GM12878 (cell line): ENCODE data around the gene PAPSS2. TPM values are rescaled to one million over a fixed set of nuclear protein-coding genes. Genes with fewer than 3 reads are reported as not detected.

Experiments used
- ATAC-seq: fragments of 200-7000 bp; cut with Tn5 transposase; 3 replicates; pipeline ENCODE4 v1.9.1; 2020; ENCODE audit warnings: mild to moderate bottlenecking, moderate library complexity
- BruUV-seq: library from RNA; stranded (reverse); fragments of 400-500 nt; replicated peaks from 2 replicates; lab custom pipeline; 2021; lab: Mats Ljungman, UMichigan
- CTCF ChIA-PET: fragments of 300-600 bp; sonication (Branson Sonifier 250); formaldehyde crosslinking; extraction: SDS; loops from one replicate; lab custom pipeline; 2021; ENCODE audit warnings: inconsistent platforms; lab: Yijun Ruan, JAX
- POLR2A ChIA-PET: fragments of 350-600 bp; formaldehyde crosslinking; extraction: SDS; loops from one replicate; lab custom pipeline; 2021; ENCODE audit warnings: inconsistent platforms; lab: Charles Lee
- RAD21 ChIA-PET: fragments of 300-600 bp; sonication (Branson Sonifier 250); formaldehyde crosslinking; loops from one replicate; lab custom pipeline; 2023; ENCODE audit warnings: antibody characterized with exemption; ENCODE audit not compliant: unreplicated experiment; lab: Charles Lee
- SMC1A ChIA-PET: fragments of 300-600 bp; sonication (Branson Sonifier 250); formaldehyde crosslinking; loops from one replicate; lab custom pipeline; 2023; ENCODE audit not compliant: unreplicated experiment, uncharacterized antibody; lab: Charles Lee
- DNase-seq: peaks from one replicate; pipeline ENCODE4 v3.0.0-alpha.2; 2011; ENCODE audit warnings: low read depth, low spot score
- FAIRE-seq: peaks from 3 replicates; lab custom pipeline; 2011; peaks lifted over from hg19 to GRCh38; lab: Jason Lieb, UNC
- H2AFZ ChIP-seq: 2 replicates; pipeline ENCODE4 v1.6.0; 2011; ENCODE audit warnings: low read depth, low read length, control low read depth; ENCODE audit not compliant: control insufficient read depth
- H3K27ac ChIP-seq: 2 replicates; pipeline ENCODE4 v1.5.1; 2011; ENCODE audit warnings: control low read depth; ENCODE audit not compliant: control insufficient read depth, insufficient read depth
- H3K27me3 ChIP-seq, 2 experiments: replicated peaks in 1 of 2; 2 replicates each; pipeline versions ENCODE4 v1.6.0 to v1.6.1; 2011; ENCODE audit warnings: low read length in 1 of 2; ENCODE audit not compliant: control insufficient read depth in 2 of 2, insufficient read depth in 2 of 2
- H3K36me3 ChIP-seq, 2 experiments: 2 replicates each; pipeline ENCODE4 v1.5.1; 2011; ENCODE audit warnings: low read length in 1 of 2; ENCODE audit not compliant: control insufficient read depth in 2 of 2, insufficient read depth in 2 of 2
- H3K4me1 ChIP-seq: 2 replicates; pipeline ENCODE4 v1.6.1; 2011; ENCODE audit warnings: mild to moderate bottlenecking, low read length, moderate library complexity, mixed read lengths; ENCODE audit not compliant: control insufficient read depth, insufficient read depth
- H3K4me2 ChIP-seq: 2 replicates; pipeline ENCODE4 v1.6.0; 2011; ENCODE audit warnings: control low read depth; ENCODE audit not compliant: control insufficient read depth, insufficient read depth
- H3K4me3 ChIP-seq: fragments of 200-600 bp; sonication (generic); 2 replicates; pipeline ENCODE4 v1.5.1; 2016
- H3K79me2 ChIP-seq: 2 replicates; pipeline ENCODE4 v1.6.0; 2011; ENCODE audit warnings: low read length; ENCODE audit not compliant: control insufficient read depth, insufficient read depth
- H3K9ac ChIP-seq: 2 replicates; pipeline ENCODE4 v1.8.0; 2011; ENCODE audit warnings: low read length, control low read depth, mixed read lengths; ENCODE audit not compliant: control insufficient read depth, insufficient read depth
- H3K9me3 ChIP-seq: replicated peaks from 3 replicates; pipeline ENCODE4 v1.5.1; 2011; ENCODE audit warnings: mild to moderate bottlenecking, low read length; ENCODE audit not compliant: control insufficient read depth, insufficient read depth
- H4K20me1 ChIP-seq: 2 replicates; pipeline ENCODE4 v1.6.0; 2011; ENCODE audit not compliant: control insufficient read depth, insufficient read depth
- BCL3 ChIP-seq: IDR thresholded peaks from 2 replicates; pipeline ENCODE4 v1.6.1; 2011; ENCODE audit warnings: borderline replicate concordance, low read depth, mild to moderate bottlenecking, moderate library complexity, low read length; ENCODE audit not compliant: insufficient read depth, poor library complexity, severe bottlenecking
- CBX3 ChIP-seq: fragments of 200-600 bp; sonication (generic); IDR thresholded peaks from 2 replicates; pipeline ENCODE4 v1.6.1; 2016; ENCODE audit warnings: low read depth, borderline replicate concordance
- CHD4 ChIP-seq: fragments of 200-600 bp; sonication (generic); IDR thresholded peaks from 2 replicates; pipeline ENCODE4 v1.6.1; 2016; ENCODE audit warnings: mild to moderate bottlenecking
- EGR1 ChIP-seq, 2 experiments: IDR thresholded peaks; 1 replicate in 1 of 2; 2 replicates in 1 of 2; pipeline ENCODE4 v1.6.1; 2011 to 2012; ENCODE audit warnings: low read depth in 2 of 2, low read length in 2 of 2, borderline replicate concordance in 1 of 2, mild to moderate bottlenecking in 1 of 2, moderate library complexity in 1 of 2
- ETV6 ChIP-seq, 2 experiments: fragments of 450-650 bp in 1 of 2; IDR thresholded peaks in 1 of 2; conservative IDR thresholded peaks in 1 of 2; 2 replicates each; pipeline ENCODE4 v1.6.1; 2014; ENCODE audit warnings: antibody characterized with exemption in 1 of 2, borderline replicate concordance in 1 of 2, low read depth in 1 of 2, mild to moderate bottlenecking in 1 of 2, moderate library complexity in 1 of 2
- IRF3 ChIP-seq: fragments of 450-650 bp; IDR thresholded peaks from 2 replicates; pipeline ENCODE4 v1.6.1; 2014; ENCODE audit warnings: mild to moderate bottlenecking
- MEF2B ChIP-seq: fragments of 450-650 bp; IDR thresholded peaks from 2 replicates; pipeline ENCODE4 v1.6.1; 2018; ENCODE audit warnings: mild to moderate bottlenecking, moderate library complexity; ENCODE audit not compliant: partially characterized antibody, poor library complexity, severe bottlenecking
- PKNOX1 ChIP-seq: fragments of 450-650 bp; IDR thresholded peaks from 2 replicates; pipeline ENCODE4 v1.6.1; 2016; ENCODE audit warnings: mild to moderate bottlenecking
- POLR2AphosphoS2 ChIP-seq: IDR thresholded peaks from 2 replicates; pipeline ENCODE4 v1.6.1; 2011; ENCODE audit warnings: low read depth, mild to moderate bottlenecking, low read length, improper control_type of control experiment, moderate library complexity
- POU2F2 ChIP-seq: IDR thresholded peaks from 3 replicates; pipeline ENCODE4 v1.6.1; 2011; ENCODE audit warnings: low read depth, mild to moderate bottlenecking, low read length, borderline replicate concordance
- RB1 ChIP-seq: fragments of 450-650 bp; formaldehyde crosslinking; IDR thresholded peaks from 2 replicates; pipeline ENCODE4 v1.6.1; 2017; ENCODE audit warnings: mild to moderate bottlenecking, borderline replicate concordance
- SIX5 ChIP-seq: IDR thresholded peaks from 2 replicates; pipeline ENCODE4 v1.6.1; 2011; ENCODE audit warnings: mild to moderate bottlenecking, low read depth, low read length, moderate library complexity; ENCODE audit not compliant: severe bottlenecking
- TCF12 ChIP-seq: IDR thresholded peaks from 2 replicates; pipeline ENCODE4 v1.6.1; 2011; ENCODE audit warnings: low read depth, mild to moderate bottlenecking, low read length
- ZBTB4 ChIP-seq: fragments of 450-650 bp; formaldehyde crosslinking; IDR thresholded peaks from 2 replicates; pipeline ENCODE4 v1.4.0; 2022; ENCODE audit warnings: mild to moderate bottlenecking, moderate library complexity
- ZZZ3 ChIP-seq: IDR thresholded peaks from 2 replicates; pipeline ENCODE4 v1.6.1; 2011; ENCODE audit warnings: low read depth; ENCODE audit not compliant: control insufficient read depth, insufficient read length
- WGBS: methylation state at CpG from one replicate; pipeline ENCODE4 v1.1.6; 2016; ENCODE audit warnings: low lambda C conversion rate; ENCODE audit not compliant: insufficient replicate concordance, insufficient coverage; ENCODE audit errors: missing lambda C conversion rate; 5-methylcytosine and 5-hydroxymethylcytosine counted together
- in situ Hi-C: fragments of 300-500 bp; cut with MboI; formaldehyde crosslinking; loops from 9 replicates; pipeline ENCODE4 v1.14.3; 2018; ENCODE audit warnings: mixed read lengths
- intact Hi-C: fragments of 100-400 bp; cut with micrococcal nuclease; formaldehyde crosslinking; loops from one replicate; pipeline ENCODE4 v1.14.2; 2022; ENCODE audit not compliant: unreplicated experiment
- polyA plus RNA-seq, 11 experiments: library from polyadenylated mRNA; depleted of rRNA in 4 of 11; unstranded in 6 of 11; stranded (reverse) in 5 of 11; fragments of >200 nt; fragmentation: Nextera tagmentation in 4 of 11; fragmentation: Illumina TruSeq in 1 of 11; extraction: Ambion mirVana in 4 of 11; extraction: Trizol in 1 of 11; gene quantifications; 1 replicate in 1 of 11; 2 replicates in 10 of 11; pipeline versions ENCODE4 v1.2.1 to v1.2.3, GENCODE V29; 2011 to 2016; ENCODE audit warnings: inconsistent platforms in 2 of 11, missing spikeins in 2 of 11, low read depth in 1 of 11
- total RNA-seq, 4 experiments: library from RNA; depleted of rRNA in 3 of 4; stranded (reverse); fragments of >200 nt in 3 of 4; fragmentation: Illumina TruSeq in 1 of 4; extraction: Trizol in 1 of 4; gene quantifications; 2 replicates each; pipeline versions ENCODE4 v1.2.1 to v1.2.3, GENCODE V29; 2013 to 2021

The PAPSS2 gene
- total and polyA plus RNA-seq, 10 of the 15 experiments (the other 5 are each of a cell fraction or from before 2014, with no cell fraction given) = 0.15 to 2.1 (median 0.37) TPM

GRCh38 chr10:87678302-87678701 lies 18.6 kb downstream of the PAPSS2 start:
- Histone ChIP-seq H3K79me2 (no peaks in the 10 kb centered on the region), H3K4me1 (no peaks in the 10 kb centered on the region), H3K4me3 (no peak overlapping the region), H3K9ac (no peak overlapping the region), H3K4me2 (no peak overlapping the region), H3K36me3 (no peaks in the 10 kb centered on the region), H3K27ac (no peak overlapping the region), H3K27me3 (no peaks in the 10 kb centered on the region), H3K9me3 (no peaks in the 10 kb centered on the region), H2AFZ (no peak overlapping the region), H4K20me1 (no peaks in the 10 kb centered on the region)
- FAIRE-seq = no peak
- CTCF ChIA-PET = no interaction called here
- WGBS = 46% methylated on average over 2 of the region's 2 CpGs
- in situ Hi-C loops (no loop called here), intact Hi-C loops (no loop called here)
- SMC1A ChIA-PET = no interaction called here
- ATAC-seq = no peak
- POLR2A ChIA-PET = no interaction called here
- no TSS peak for BruUV-seq
- RAD21 ChIA-PET = no interaction called here
- TF ChIP-seq BCL3 (no peak), CHD4 (no peak), MEF2B (no peak), IRF3 (no peak), EGR1 (IDR thresholded peaks at IDR 0.05; ENCODE audit: borderline replicate concordance in 1 of 2, low read depth in 2 of 2, low read length in 2 of 2) (no peak), ETV6 (conservative IDR thresholded peaks at IDR 0.05 in 1 of 2, IDR thresholded peaks at IDR 0.05 in 1 of 2; ENCODE audit: borderline replicate concordance in 1 of 2, low read depth in 1 of 2) (no peak), ZBTB4 (no peak), POLR2AphosphoS2 (no peak), CBX3 (no peak), SIX5 (no peak), TCF12 (no peak), PKNOX1 (no peak), ZZZ3 (no peak), POU2F2 (no peak), RB1 (no peak)
- DNase-seq = no peak
